Mesendoderm (in vitro differentiated cells): ENCODE results near the gene ADAMTS15.

Experiments used
- DNase-seq: peaks from one replicate; pipeline ENCODE4 v3.0.0; 2013
- H2AK5ac ChIP-seq: 2 replicates; pipeline ENCODE4 v1.6.1; 2013; ENCODE audit warnings: low read length, inconsistent platforms
- H2BK120ac ChIP-seq: 2 replicates; pipeline ENCODE4 v1.6.1; 2013; ENCODE audit warnings: low read depth, mild to moderate bottlenecking, low read length, moderate library complexity, mixed read lengths
- H2BK15ac ChIP-seq: replicated peaks from 2 replicates; pipeline ENCODE4 v1.6.1; 2013; ENCODE audit warnings: low read depth, mild to moderate bottlenecking, moderate library complexity
- H2BK5ac ChIP-seq: 2 replicates; pipeline ENCODE4 v1.6.1; 2013; ENCODE audit warnings: low read length, inconsistent platforms
- H3K18ac ChIP-seq: 2 replicates; pipeline ENCODE4 v1.6.1; 2013; ENCODE audit warnings: mild to moderate bottlenecking, low read length, mixed read lengths
- H3K23ac ChIP-seq: one replicate; pipeline ENCODE4 v1.6.1; 2013; ENCODE audit warnings: low read length
- H3K27ac ChIP-seq: 2 replicates; pipeline ENCODE4 v1.5.1; 2013; ENCODE audit warnings: low read depth, mild to moderate bottlenecking, inconsistent platforms, low read length, moderate library complexity
- H3K27me3 ChIP-seq: 2 replicates; pipeline ENCODE4 v1.6.1; 2013; ENCODE audit warnings: low read length, control low read depth, mild to moderate bottlenecking, inconsistent platforms; ENCODE audit not compliant: insufficient read depth, poor library complexity
- H3K36me3 ChIP-seq: 2 replicates; pipeline ENCODE4 v1.6.1; 2013; ENCODE audit warnings: low read length, inconsistent platforms; ENCODE audit not compliant: control insufficient read depth, insufficient read depth
- H3K4ac ChIP-seq: one replicate; pipeline ENCODE4 v1.6.1; 2013; ENCODE audit warnings: low read depth, mild to moderate bottlenecking, low read length, moderate library complexity
- H3K4me1 ChIP-seq: 2 replicates; pipeline ENCODE4 v1.6.1; 2013; ENCODE audit warnings: low read depth, low read length, inconsistent platforms; ENCODE audit not compliant: control insufficient read depth
- H3K4me2 ChIP-seq: 2 replicates; pipeline ENCODE4 v1.6.1; 2013; ENCODE audit warnings: low read length
- H3K4me3 ChIP-seq: 2 replicates; pipeline ENCODE4 v1.5.1; 2013; ENCODE audit warnings: mild to moderate bottlenecking, low read length
- H3K56ac ChIP-seq: one replicate; pipeline ENCODE4 v1.6.1; 2013; ENCODE audit warnings: low read length
- H3K79me1 ChIP-seq: 2 replicates; pipeline ENCODE4 v1.6.1; 2013; ENCODE audit warnings: low read length, inconsistent platforms
- H3K79me2 ChIP-seq: 2 replicates; pipeline ENCODE4 v1.6.1; 2013; ENCODE audit warnings: mild to moderate bottlenecking, low read length; ENCODE audit not compliant: control insufficient read depth, insufficient read depth
- H3K9ac ChIP-seq: 2 replicates; pipeline ENCODE4 v1.6.1; 2013; ENCODE audit warnings: low read length, inconsistent platforms
- H4K5ac ChIP-seq: one replicate; pipeline ENCODE4 v1.6.1; 2013; ENCODE audit warnings: low read length
- H4K8ac ChIP-seq: one replicate; pipeline ENCODE4 v1.6.1; 2013; ENCODE audit warnings: low read depth, mild to moderate bottlenecking, control low read depth, low read length, moderate library complexity
- WGBS: extraction: QIAGEN DNeasy Blood & Tissue Kit; methylation state at CpG from one replicate; pipeline ENCODE4 v1.1.7; 2013; ENCODE audit warnings: low lambda C conversion rate, missing lambda C conversion rate; ENCODE audit not compliant: insufficient coverage; ENCODE audit errors: extremely low coverage; 5-methylcytosine and 5-hydroxymethylcytosine counted together

Gene ADAMTS15

GRCh38 chr11:130478204-130478701 lies 29.8 kb downstream of the ADAMTS15 start:
- Histone ChIP-seq H3K27ac (no peak overlapping the region), H3K27me3 (no peaks in the 10 kb centered on the region), H2AK5ac (no peak overlapping the region), H2BK120ac (no peak overlapping the region), H3K79me1 (no peaks in the 10 kb centered on the region), H3K23ac (no peak overlapping the region), H3K4me3 (no peak overlapping the region), H4K5ac (no peak overlapping the region), H2BK5ac (no peak overlapping the region), H2BK15ac (no peak overlapping the region), H3K4ac (no peak overlapping the region), H3K9ac (no peak overlapping the region), H3K4me2 (no peak overlapping the region), H3K79me2 (no peaks in the 10 kb centered on the region), H4K8ac (no peak overlapping the region), H3K4me1 (peaks cover 5% of the 10 kb centered on the region), H3K36me3 (no peaks in the 10 kb centered on the region), H3K56ac (no peak overlapping the region), H3K18ac (peak overlapping the region; percentile 20)
- no CpG with 5 or more reads among the region's 10 CpGs for WGBS
- peak; percentile 67 for DNase-seq

GRCh38 chr11:130478881-130479280 lies 30.4 kb downstream of the ADAMTS15 start:
- Histone ChIP-seq H2BK120ac (no peak overlapping the region), H3K9ac (no peak overlapping the region), H3K18ac (no peak overlapping the region), H3K27ac (no peak overlapping the region), H4K8ac (no peak overlapping the region), H2BK5ac (no peak overlapping the region), H3K4me3 (no peak overlapping the region), H3K79me1 (no peaks in the 10 kb centered on the region), H2BK15ac (no peak overlapping the region), H3K23ac (no peak overlapping the region), H3K4me1 (peaks cover 5% of the 10 kb centered on the region), H3K56ac (no peak overlapping the region), H3K27me3 (no peaks in the 10 kb centered on the region), H3K4me2 (no peak overlapping the region), H4K5ac (no peak overlapping the region), H3K79me2 (no peaks in the 10 kb centered on the region), H2AK5ac (no peak overlapping the region), H3K4ac (no peak overlapping the region), H3K36me3 (no peaks in the 10 kb centered on the region)
- DNase-seq, result peak; percentile 43
- no CpG with 5 or more reads among the region's 4 CpGs for WGBS

- Histone ChIP-seq H3K27me3 (no peaks in the 10 kb centered on the region), H2AK5ac (no peak overlapping the region), H3K27ac (no peak overlapping the region), H2BK5ac (no peak overlapping the region), H4K8ac (no peak overlapping the region), H3K4ac (no peak overlapping the region), H3K79me2 (no peaks in the 10 kb centered on the region), H3K9ac (no peak overlapping the region), H3K4me1 (peaks cover 5% of the 10 kb centered on the region), H3K79me1 (no peaks in the 10 kb centered on the region), H3K23ac (no peak overlapping the region), H3K4me2 (no peak overlapping the region), H2BK15ac (no peak overlapping the region), H3K4me3 (no peak overlapping the region), H3K18ac (no peak overlapping the region), H4K5ac (no peak overlapping the region), H3K36me3 (no peaks in the 10 kb centered on the region), H3K56ac (no peak overlapping the region), H2BK120ac (no peak overlapping the region)
- WGBS, result no CpG with 5 or more reads among the region's 5 CpGs
- DNase-seq, result no peak
These were observed 31.7 kb downstream of the ADAMTS15 start for GRCh38 chr11:130480186-130480585.

GRCh38 chr11:130480711-130481140 lies 32.3 kb downstream of the ADAMTS15 start:
- H4K5ac ChIP-seq, result no peak overlapping the region
- no peak overlapping the region for H3K56ac ChIP-seq
- H3K23ac ChIP-seq, result no peak overlapping the region
- no peak overlapping the region for H2AK5ac ChIP-seq
- H3K27ac ChIP-seq, result no peak overlapping the region
- no peak overlapping the region for H3K4me3 ChIP-seq
- no peak overlapping the region for H3K4me2 ChIP-seq
- DNase-seq, result no peak
- H2BK5ac ChIP-seq, result no peak overlapping the region
- H3K9ac ChIP-seq, result no peak overlapping the region
- no peak overlapping the region for H3K4ac ChIP-seq
- H3K27me3 ChIP-seq, result no peaks in the 10 kb centered on the region
- no peaks in the 10 kb centered on the region for H3K36me3 ChIP-seq
- H2BK15ac ChIP-seq, result no peak overlapping the region
- H3K79me2 ChIP-seq, result no peaks in the 10 kb centered on the region
- H3K4me1 ChIP-seq, result peaks cover 5% of the 10 kb centered on the region
- no peaks in the 10 kb centered on the region for H3K79me1 ChIP-seq
- H4K8ac ChIP-seq, result no peak overlapping the region
- no peak overlapping the region for H2BK120ac ChIP-seq
- H3K18ac ChIP-seq, result no peak overlapping the region
- WGBS, result no CpG with 5 or more reads among the region's 5 CpGs

- Histone ChIP-seq H3K4me1 (peaks cover 4% of the 10 kb centered on the region), H3K23ac (no peak overlapping the region), H2BK5ac (no peak overlapping the region), H3K9ac (no peak overlapping the region), H3K27ac (no peak overlapping the region), H2BK15ac (no peak overlapping the region), H3K79me2 (no peaks in the 10 kb centered on the region), H4K5ac (no peak overlapping the region), H3K27me3 (no peaks in the 10 kb centered on the region), H3K4me3 (no peak overlapping the region), H4K8ac (no peak overlapping the region), H3K4me2 (no peak overlapping the region), H3K36me3 (no peaks in the 10 kb centered on the region), H3K4ac (no peak overlapping the region), H3K56ac (no peak overlapping the region), H3K79me1 (no peaks in the 10 kb centered on the region), H2AK5ac (no peak overlapping the region), H3K18ac (no peak overlapping the region), H2BK120ac (no peak overlapping the region)
- DNase-seq, result no peak
- no CpG with 5 or more reads among the region's 5 CpGs for WGBS
These were observed 34.7 kb downstream of the ADAMTS15 start for GRCh38 chr11:130483124-130483523.

- DNase-seq, result no peak
- no peaks in the 10 kb centered on the region for H3K79me1 ChIP-seq
- H3K79me2 ChIP-seq, result no peaks in the 10 kb centered on the region
- no peak overlapping the region for H3K23ac ChIP-seq
- no peak overlapping the region for H2BK5ac ChIP-seq
- no CpG with 5 or more reads among the region's 14 CpGs for WGBS
- no peak overlapping the region for H2AK5ac ChIP-seq
- no peak overlapping the region for H2BK120ac ChIP-seq
- no peak overlapping the region for H3K4me2 ChIP-seq
- H3K27ac ChIP-seq, result no peak overlapping the region
- H2BK15ac ChIP-seq, result no peak overlapping the region
- H3K56ac ChIP-seq, result no peak overlapping the region
- no peaks in the 10 kb centered on the region for H3K36me3 ChIP-seq
- no peak overlapping the region for H3K9ac ChIP-seq
- H3K18ac ChIP-seq, result no peak overlapping the region
- H4K8ac ChIP-seq, result no peak overlapping the region
- no peak overlapping the region for H4K5ac ChIP-seq
- no peak overlapping the region for H3K4me3 ChIP-seq
- no peaks in the 10 kb centered on the region for H3K4me1 ChIP-seq
- no peaks in the 10 kb centered on the region for H3K27me3 ChIP-seq
- no peak overlapping the region for H3K4ac ChIP-seq
These were observed 37.5 kb downstream of the ADAMTS15 start for GRCh38 chr11:130485983-130486382.
